HG03565 (cell line): ENCODE measurements around the gene GALR2.

Experiments
- ATAC-seq: cut with Tn5 transposase; IDR thresholded peaks from one replicate; pipeline ENCODE4 v1.9.1; 2021; ENCODE audit warnings: mild to moderate bottlenecking, moderate library complexity; ENCODE audit not compliant: unreplicated experiment

GALR2 gene

DNA sequence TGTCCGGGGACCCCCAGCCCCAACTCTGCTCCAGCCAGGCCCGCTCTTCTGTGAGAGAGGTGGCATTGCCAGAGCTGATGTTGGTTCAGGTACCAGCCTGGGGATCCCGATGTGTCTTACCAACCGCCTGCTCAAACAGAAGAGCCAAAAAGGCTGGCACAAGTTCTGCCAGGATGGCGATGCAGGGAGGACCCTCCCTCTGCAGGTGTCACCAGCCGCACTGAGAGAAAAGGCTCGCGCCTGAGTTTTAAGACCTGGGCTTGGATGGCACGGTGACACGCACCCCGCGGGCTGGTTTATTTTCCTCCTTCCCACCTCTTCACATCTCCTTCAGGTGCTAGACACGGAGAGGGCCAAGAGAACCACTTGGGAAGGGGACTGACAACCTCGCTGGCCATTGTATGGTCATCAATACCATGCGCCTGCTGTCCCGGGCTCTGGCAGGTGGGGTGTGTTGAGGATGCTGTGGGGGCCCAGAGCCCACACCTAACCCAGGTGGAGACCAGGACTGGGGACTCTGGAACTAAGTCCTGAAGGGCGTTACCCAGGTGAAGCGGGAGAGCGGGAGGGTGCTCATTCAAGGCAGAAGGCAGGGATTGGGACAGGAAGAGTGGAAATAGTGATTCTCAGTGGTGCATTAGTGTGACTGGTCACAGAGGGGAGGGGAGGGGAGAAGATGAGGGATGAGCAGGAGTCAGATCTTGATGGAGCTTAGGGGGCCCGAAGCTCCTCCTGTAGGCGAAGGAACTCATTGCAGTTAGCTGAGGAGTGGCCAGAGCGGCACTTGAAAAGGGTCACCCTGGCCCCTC is 50.2 kb downstream of the GALR2 start:
- no peak for ATAC-seq

DNA sequence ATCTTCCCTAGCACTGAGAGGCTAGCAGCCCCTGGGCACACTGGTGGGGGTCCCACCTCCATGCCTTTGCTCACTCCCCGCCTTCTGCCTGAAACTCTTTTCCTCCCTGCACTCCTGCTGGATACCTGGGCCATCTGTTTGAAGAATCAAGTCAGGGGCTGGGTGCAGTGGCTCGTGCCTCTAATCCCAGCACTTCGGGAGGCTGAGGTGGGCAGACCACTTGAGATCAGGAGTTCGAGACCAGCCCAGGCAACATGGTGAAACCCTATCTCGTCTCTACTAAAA is 50.8 kb downstream of the GALR2 start:
- no peak for ATAC-seq

DNA sequence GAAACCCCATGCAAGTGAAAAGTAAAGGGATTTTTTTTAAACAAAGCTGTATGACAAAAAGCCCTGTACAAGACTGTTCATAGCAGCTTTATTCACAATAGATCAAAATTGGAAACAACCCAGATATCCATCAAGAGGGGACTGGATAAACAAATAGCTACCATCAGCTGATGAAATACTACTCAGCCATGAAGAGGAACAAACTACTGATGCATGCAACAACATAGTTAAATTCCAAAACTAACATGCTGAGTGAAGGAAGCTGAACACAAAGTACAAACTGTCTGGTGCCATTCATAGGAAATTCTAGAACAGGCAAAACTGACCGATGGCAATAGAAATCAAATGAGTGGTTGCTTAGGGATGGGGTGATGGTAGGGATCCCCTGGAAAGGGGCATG is 51.3 kb downstream of the GALR2 start:
- no peak for ATAC-seq
